Choroid plexus epithelial cell (primary cell): Measurements from ENCODE around the gene KHSRP.

Experiments
- DNase-seq: peaks from one replicate; pipeline ENCODE4 v3.0.0-alpha.2; 2010; ENCODE audit warnings: low read depth
- H3K4me3 ChIP-seq: 2 replicates; pipeline ENCODE4 v1.5.1; 2011; ENCODE audit warnings: low read depth, mild to moderate bottlenecking, control low read depth, low read length, moderate library complexity
- TF ChIP-seq, protein P1 (sequence below): conservative IDR thresholded peaks from 2 replicates; pipeline ENCODE4 v1.5.1; 2011; ENCODE audit warnings: low read depth, mild to moderate bottlenecking, control low read depth, inconsistent platforms, low read length, moderate library complexity

Gene KHSRP, protein sequence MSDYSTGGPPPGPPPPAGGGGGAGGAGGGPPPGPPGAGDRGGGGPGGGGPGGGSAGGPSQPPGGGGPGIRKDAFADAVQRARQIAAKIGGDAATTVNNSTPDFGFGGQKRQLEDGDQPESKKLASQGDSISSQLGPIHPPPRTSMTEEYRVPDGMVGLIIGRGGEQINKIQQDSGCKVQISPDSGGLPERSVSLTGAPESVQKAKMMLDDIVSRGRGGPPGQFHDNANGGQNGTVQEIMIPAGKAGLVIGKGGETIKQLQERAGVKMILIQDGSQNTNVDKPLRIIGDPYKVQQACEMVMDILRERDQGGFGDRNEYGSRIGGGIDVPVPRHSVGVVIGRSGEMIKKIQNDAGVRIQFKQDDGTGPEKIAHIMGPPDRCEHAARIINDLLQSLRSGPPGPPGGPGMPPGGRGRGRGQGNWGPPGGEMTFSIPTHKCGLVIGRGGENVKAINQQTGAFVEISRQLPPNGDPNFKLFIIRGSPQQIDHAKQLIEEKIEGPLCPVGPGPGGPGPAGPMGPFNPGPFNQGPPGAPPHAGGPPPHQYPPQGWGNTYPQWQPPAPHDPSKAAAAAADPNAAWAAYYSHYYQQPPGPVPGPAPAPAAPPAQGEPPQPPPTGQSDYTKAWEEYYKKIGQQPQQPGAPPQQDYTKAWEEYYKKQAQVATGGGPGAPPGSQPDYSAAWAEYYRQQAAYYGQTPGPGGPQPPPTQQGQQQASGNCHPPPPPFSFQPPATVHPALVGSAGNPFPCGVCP

DNA sequence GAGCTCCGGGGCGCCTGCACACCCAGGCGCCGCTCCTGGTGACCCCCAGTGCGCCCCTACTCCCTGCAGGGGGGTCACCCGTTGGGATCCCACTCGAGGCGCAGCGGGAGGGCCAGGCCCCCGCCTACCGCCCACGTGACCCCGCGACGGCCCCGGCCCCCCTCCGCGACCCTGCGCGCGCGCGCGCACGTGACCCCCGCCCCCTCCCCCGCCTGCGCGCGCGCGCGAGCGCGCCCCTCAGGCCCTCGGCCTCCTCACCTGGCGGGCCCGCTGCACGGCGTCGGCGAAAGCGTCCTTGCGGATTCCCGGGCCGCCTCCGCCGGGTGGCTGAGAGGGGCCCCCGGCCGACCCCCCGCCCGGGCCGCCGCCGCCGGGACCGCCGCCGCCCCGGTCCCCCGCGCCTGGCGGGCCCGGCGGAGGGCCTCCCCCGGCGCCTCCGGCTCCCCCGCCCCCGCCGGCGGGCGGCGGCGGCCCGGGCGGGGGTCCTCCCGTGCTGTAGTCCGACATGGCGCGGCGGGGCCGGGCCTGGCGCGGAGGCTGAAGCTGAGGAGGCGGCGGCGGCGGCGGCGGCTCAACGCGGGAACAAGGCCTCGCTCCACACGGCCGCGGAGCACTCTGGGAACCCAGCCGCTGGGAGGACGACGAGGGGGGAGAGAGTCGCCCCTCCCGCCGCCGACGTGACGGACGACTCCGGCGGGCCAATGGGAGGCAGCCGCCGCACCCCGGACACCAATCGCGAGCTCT is at the start of gene KHSRP:
KHSRP (minus strand) TSS at position 617 of the 744 bp plus-strand sequence; CDS start at position 507, 110 bp downstream.
- TF ChIP-seq, protein P1, sequence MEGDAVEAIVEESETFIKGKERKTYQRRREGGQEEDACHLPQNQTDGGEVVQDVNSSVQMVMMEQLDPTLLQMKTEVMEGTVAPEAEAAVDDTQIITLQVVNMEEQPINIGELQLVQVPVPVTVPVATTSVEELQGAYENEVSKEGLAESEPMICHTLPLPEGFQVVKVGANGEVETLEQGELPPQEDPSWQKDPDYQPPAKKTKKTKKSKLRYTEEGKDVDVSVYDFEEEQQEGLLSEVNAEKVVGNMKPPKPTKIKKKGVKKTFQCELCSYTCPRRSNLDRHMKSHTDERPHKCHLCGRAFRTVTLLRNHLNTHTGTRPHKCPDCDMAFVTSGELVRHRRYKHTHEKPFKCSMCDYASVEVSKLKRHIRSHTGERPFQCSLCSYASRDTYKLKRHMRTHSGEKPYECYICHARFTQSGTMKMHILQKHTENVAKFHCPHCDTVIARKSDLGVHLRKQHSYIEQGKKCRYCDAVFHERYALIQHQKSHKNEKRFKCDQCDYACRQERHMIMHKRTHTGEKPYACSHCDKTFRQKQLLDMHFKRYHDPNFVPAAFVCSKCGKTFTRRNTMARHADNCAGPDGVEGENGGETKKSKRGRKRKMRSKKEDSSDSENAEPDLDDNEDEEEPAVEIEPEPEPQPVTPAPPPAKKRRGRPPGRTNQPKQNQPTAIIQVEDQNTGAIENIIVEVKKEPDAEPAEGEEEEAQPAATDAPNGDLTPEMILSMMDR, result no peak
- DNase-seq, result no peak
- H3K4me3 ChIP-seq, result peak within 1 kb of the TSS; percentile 85

DNA sequence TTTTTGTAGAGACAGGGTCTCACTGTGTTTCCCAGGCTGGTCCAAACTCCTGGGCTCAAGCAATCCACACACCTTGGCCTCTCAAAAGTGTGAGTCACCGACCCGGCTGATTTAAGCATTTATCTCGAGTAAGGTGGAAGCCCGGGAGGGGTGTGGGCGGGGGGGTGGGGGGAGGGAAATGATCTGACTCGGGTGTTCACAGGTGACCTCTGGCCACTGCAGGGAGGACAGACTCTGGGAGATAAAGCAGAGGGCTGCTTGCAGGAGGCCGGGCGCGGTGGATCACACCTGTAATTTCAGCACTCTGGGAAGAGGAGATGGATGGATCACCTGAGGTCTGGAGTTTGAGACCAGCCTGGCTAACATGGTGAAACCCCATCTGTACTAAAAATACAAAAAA is 49.0 kb upstream of the KHSRP start:
- no peak for DNase-seq
- TF ChIP-seq, protein P1, result no peak

DNA sequence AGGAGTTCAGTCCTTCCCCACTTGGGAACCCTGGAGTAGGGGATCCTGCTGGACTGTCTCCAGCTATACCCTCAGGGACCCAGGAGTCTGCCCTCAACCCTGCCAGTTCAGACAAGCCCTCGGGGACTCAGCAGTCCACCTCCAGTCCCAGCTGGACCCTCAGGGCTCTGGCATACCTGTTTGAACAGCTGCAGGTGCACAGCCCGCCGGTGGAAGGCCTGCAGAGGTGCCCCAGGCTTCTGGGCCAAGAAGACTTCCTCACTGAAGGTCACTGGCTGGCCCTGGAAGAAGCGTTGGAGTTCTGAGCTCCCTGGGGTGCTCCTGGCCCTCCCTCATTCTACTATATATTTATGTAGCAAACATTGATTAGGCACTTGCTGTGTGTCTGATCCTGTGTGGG is 48.1 kb upstream of the KHSRP start:
- TF ChIP-seq, protein P1, result no peak

More for the DNA sequence above, 49.0 kb upstream of the KHSRP start:
- H3K4me3 ChIP-seq, result no peak overlapping the region

DNA sequence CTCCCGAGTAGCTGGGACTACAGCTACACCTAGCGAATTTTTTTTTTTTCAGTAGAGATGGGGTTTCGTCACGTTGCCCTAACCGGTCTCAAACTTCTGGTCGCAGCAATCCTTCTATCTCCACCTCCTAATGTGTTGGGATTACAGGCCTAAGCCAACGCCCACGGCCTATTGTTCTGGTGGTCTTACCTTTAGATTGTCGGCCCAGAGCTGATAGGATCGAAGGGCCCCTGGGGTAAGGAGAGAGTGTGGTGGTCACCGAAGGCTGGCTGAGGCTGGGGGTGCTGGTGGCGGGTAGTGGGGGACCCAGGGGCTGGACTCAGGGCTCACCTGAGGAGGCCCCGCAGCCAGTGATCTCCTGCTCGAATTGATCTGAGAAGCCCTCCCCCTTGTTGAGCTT is 46.5 kb upstream of the KHSRP start:
- DNase-seq, result no peak
- no peak overlapping the region for H3K4me3 ChIP-seq
- TF ChIP-seq, protein P1, result no peak

More for the DNA sequence above, 48.1 kb upstream of the KHSRP start:
- H3K4me3 ChIP-seq, result no peak overlapping the region
- DNase-seq, result no peak

DNA sequence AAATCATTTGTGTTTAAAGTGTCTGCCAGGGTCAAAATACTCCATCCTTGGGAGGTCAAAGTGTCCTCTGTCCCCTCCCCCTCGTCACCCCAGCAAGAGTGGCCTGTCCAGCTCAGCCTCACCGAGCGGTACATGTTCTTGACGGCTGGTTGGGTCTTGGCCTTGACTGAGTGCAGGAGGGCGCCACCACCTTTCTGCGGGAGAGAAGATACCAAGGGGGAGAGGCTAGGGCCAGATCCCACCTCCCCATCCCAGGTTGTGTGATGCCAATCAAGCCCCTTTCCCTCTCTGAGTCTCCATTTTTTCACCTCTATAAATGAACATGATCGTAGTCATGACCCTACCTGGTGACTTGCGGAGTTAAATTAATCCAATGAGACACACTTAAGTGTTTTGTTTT is 45.6 kb upstream of the KHSRP start:
- DNase-seq, result no peak
- TF ChIP-seq, protein P1, result no peak
- H3K4me3 ChIP-seq, result no peak overlapping the region

DNA sequence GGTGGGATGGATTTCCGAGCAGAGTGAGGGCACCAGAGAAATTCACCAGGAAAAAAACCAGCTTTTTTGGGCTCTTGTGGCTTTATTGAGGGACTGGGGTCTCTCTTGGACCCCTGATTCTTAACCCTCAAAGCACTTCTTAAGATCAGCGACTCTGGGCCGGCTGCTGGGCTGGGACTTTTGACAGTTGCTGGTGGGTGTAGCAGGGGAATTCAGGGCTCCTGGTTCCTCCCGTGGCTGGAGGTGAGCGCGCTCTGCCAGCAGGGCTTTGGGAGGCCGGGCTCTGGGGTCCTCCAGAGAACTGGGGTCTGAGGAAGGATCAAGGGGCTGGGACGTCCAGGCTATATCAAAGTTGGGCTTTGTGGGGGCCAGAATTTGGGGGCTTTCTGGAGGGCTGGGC is 42.8 kb upstream of the KHSRP start:
- no peak for DNase-seq
- no peak overlapping the region for H3K4me3 ChIP-seq
- TF ChIP-seq, protein P1, result no peak
